GM19455 (cell line): Measurements from ENCODE around the gene EFCAB6.

Experiments
- ATAC-seq: cut with Tn5 transposase; IDR thresholded peaks from one replicate; pipeline ENCODE4 v1.9.1; 2021; ENCODE audit not compliant: unreplicated experiment

EFCAB6 gene

GRCh38 chr22:43643387-43643786, 168.7 kb downstream of the EFCAB6 start:
- no peak for ATAC-seq

- ATAC-seq = no peak
Measured at GRCh38 chr22:43642319-43643206, 169.5 kb downstream of the EFCAB6 start.

- ATAC-seq = no peak
Measured at GRCh38 chr22:43639228-43639948, 172.7 kb downstream of the EFCAB6 start.

- ATAC-seq = no peak
Measured at GRCh38 chr22:43637275-43638260, 174.5 kb downstream of the EFCAB6 start.

- ATAC-seq = no peak
Measured at GRCh38 chr22:43636086-43636485, 176.0 kb downstream of the EFCAB6 start.

GRCh38 chr22:43635101-43635500, 177.0 kb downstream of the EFCAB6 start:
- no peak for ATAC-seq

- no peak for ATAC-seq
Measured at GRCh38 chr22:43634316-43634715, 177.8 kb downstream of the EFCAB6 start.

GRCh38 chr22:43633631-43634285, 178.3 kb downstream of the EFCAB6 start:
- ATAC-seq = no peak

GRCh38 chr22:43631846-43632245, 180.3 kb downstream of the EFCAB6 start:
- ATAC-seq = no peak

- no peak for ATAC-seq
Measured at GRCh38 chr22:43631201-43631600, 180.9 kb downstream of the EFCAB6 start.

GRCh38 chr22:43630451-43630850, 181.7 kb downstream of the EFCAB6 start:
- ATAC-seq = no peak

GRCh38 chr22:43628250-43628649, 183.9 kb downstream of the EFCAB6 start:
- ATAC-seq = no peak

- no peak for ATAC-seq
Measured at GRCh38 chr22:43627485-43628213, 184.5 kb downstream of the EFCAB6 start.

GRCh38 chr22:43625242-43625641, 186.9 kb downstream of the EFCAB6 start:
- ATAC-seq = no peak

GRCh38 chr22:43624144-43624998, 187.7 kb downstream of the EFCAB6 start:
- ATAC-seq = no peak

GRCh38 chr22:43622886-43623285, 189.2 kb downstream of the EFCAB6 start:
- no peak for ATAC-seq

- ATAC-seq = no peak
Measured at GRCh38 chr22:43620197-43620596, 191.9 kb downstream of the EFCAB6 start.

GRCh38 chr22:43618517-43618916, 193.6 kb downstream of the EFCAB6 start:
- ATAC-seq = no peak

GRCh38 chr22:43616645-43617044, 195.5 kb downstream of the EFCAB6 start:
- ATAC-seq = no peak
